K562 (cell line): ENCODE results near the gene PCF11. TPM values are rescaled to one million over a fixed set of nuclear protein-coding genes. Genes with fewer than 3 reads are reported as not detected.
A peak's percentile ranks its signal among the peaks of the same experiment; 100 is the strongest.

ENCODE experiments used
- ASH1L ChIP-seq: fragments of 450-650 bp; IDR thresholded peaks from 2 replicates; pipeline ENCODE4 v1.6.1; 2018; ENCODE audit warnings: borderline replicate concordance, mild to moderate bottlenecking, low read depth; ENCODE audit not compliant: partially characterized antibody
- CCAR2 ChIP-seq: fragments of 200-400 bp; formaldehyde crosslinking; IDR thresholded peaks from 2 replicates; pipeline ENCODE4 v1.6.1; 2017; ENCODE audit warnings: mild to moderate bottlenecking, low read depth, low read length
- CREB1 ChIP-seq, 2 experiments: sonication (generic) in 1 of 2; formaldehyde crosslinking in 1 of 2; IDR thresholded peaks; 2 replicates each; pipeline versions ENCODE4 v1.6.1 to v1.8.0; 2012 to 2022; ENCODE audit warnings: inconsistent platforms in 1 of 2, mild to moderate bottlenecking in 1 of 2, missing genetic modification reagents in 1 of 2, moderate library complexity in 1 of 2
- CSDE1 ChIP-seq, 2 experiments: fragments of 450-650 bp; IDR thresholded peaks; 2 replicates each; pipeline ENCODE4 v1.6.1; 2016; ENCODE audit warnings: mild to moderate bottlenecking in 1 of 2
- DMBX1 ChIP-seq: fragments of 250-450 bp; sonication (Bioruptor Pico); IDR thresholded peaks from 2 replicates; pipeline ENCODE4 v1.8.0; 2022; ENCODE audit warnings: inconsistent platforms, mild to moderate bottlenecking, moderate library complexity, borderline replicate concordance
- FOXM1 ChIP-seq, 2 experiments: fragments of 450-650 bp in 1 of 2; sonication (generic) in 1 of 2; formaldehyde crosslinking in 1 of 2; IDR thresholded peaks; 2 replicates each; pipeline versions ENCODE4 v1.6.1 to v1.9.0; 2017 to 2022; ENCODE audit warnings: low read depth in 2 of 2, mild to moderate bottlenecking in 2 of 2, missing genetic modification reagents in 1 of 2, moderate library complexity in 1 of 2
- HNRNPLL ChIP-seq: fragments of 200-400 bp; formaldehyde crosslinking; IDR thresholded peaks from 2 replicates; pipeline ENCODE4 v1.6.1; 2017; ENCODE audit warnings: low read length, low read depth, mild to moderate bottlenecking; ENCODE audit not compliant: poor library complexity, severe bottlenecking
- L3MBTL2 ChIP-seq: fragments of 450-650 bp; IDR thresholded peaks from 2 replicates; pipeline ENCODE4 v1.6.1; 2016; ENCODE audit warnings: mild to moderate bottlenecking, moderate library complexity
- MITF ChIP-seq: IDR thresholded peaks from 2 replicates; pipeline ENCODE4 v1.6.1; 2014; ENCODE audit warnings: antibody characterized with exemption
- NCOA2 ChIP-seq, 2 experiments: fragments of 450-650 bp; IDR thresholded peaks; 2 replicates each; pipeline ENCODE4 v1.6.1; 2018; ENCODE audit warnings: mild to moderate bottlenecking in 2 of 2, moderate library complexity in 1 of 2; ENCODE audit not compliant: partially characterized antibody in 2 of 2
- NONO ChIP-seq, 2 experiments: fragments of 200-400 bp in 1 of 2; fragments of 450-650 bp in 1 of 2; formaldehyde crosslinking in 1 of 2; IDR thresholded peaks; 2 replicates each; pipeline ENCODE4 v1.6.1; 2017; ENCODE audit warnings: low read depth in 2 of 2, mild to moderate bottlenecking in 2 of 2, moderate library complexity in 2 of 2, low read length in 1 of 2
- NR2C2 ChIP-seq, 2 experiments: fragments of 200-800 bp in 1 of 2; sonication (Bioruptor generic) in 1 of 2; sonication (generic) in 1 of 2; formaldehyde crosslinking in 1 of 2; IDR thresholded peaks; 2 replicates each; pipeline versions ENCODE4 v1.6.1 to v1.8.0; 2016 to 2022; ENCODE audit warnings: mild to moderate bottlenecking in 1 of 2, missing compliant biosample characterization in 1 of 2, missing genetic modification characterization in 1 of 2, missing genetic modification reagents in 1 of 2
- PATZ1 ChIP-seq: fragments of 250-450 bp; sonication (Bioruptor Pico); IDR thresholded peaks from 2 replicates; pipeline ENCODE4 v1.5.0; 2020; ENCODE audit warnings: mild to moderate bottlenecking, borderline replicate concordance
- SRSF9 ChIP-seq: fragments of 200-400 bp; formaldehyde crosslinking; IDR thresholded peaks from 2 replicates; pipeline ENCODE4 v1.6.1; 2017; ENCODE audit warnings: low read depth, low read length, borderline replicate concordance
- ZHX1 ChIP-seq: fragments of 150-350 bp; conservative IDR thresholded peaks from 2 replicates; pipeline ENCODE4 v1.6.1; 2014; ENCODE audit warnings: low read length
- ZNF140 ChIP-seq: fragments of 250-450 bp; sonication (Bioruptor Pico); IDR thresholded peaks from 2 replicates; pipeline ENCODE4 v1.8.0; 2021; ENCODE audit warnings: moderate library complexity, mild to moderate bottlenecking, inconsistent platforms
- ZNF507 ChIP-seq: conservative IDR thresholded peaks from 2 replicates; pipeline ENCODE4 v1.6.1; 2017; ENCODE audit warnings: missing genetic modification characterization, missing compliant biosample characterization
- ZNF511 ChIP-seq: sonication (generic); formaldehyde crosslinking; IDR thresholded peaks from 2 replicates; pipeline ENCODE4 v1.8.0; 2022; ENCODE audit warnings: mild to moderate bottlenecking, missing genetic modification reagents
- ZNF778 ChIP-seq: fragments of 450-650 bp; formaldehyde crosslinking; IDR thresholded peaks from 2 replicates; pipeline ENCODE4 v1.4.0; 2020; ENCODE audit warnings: mild to moderate bottlenecking, moderate library complexity
- ZSCAN29 ChIP-seq: fragments of 450-650 bp; IDR thresholded peaks from 2 replicates; pipeline ENCODE4 v1.6.1; 2017
- polyA plus RNA-seq, 8 experiments: library from polyadenylated mRNA; depleted of rRNA in 4 of 8; stranded (reverse) in 5 of 8; unstranded in 3 of 8; fragments of >200 nt; fragmentation: Nextera tagmentation in 2 of 8; fragmentation: Illumina TruSeq in 1 of 8; extraction: Ambion mirVana in 2 of 8; extraction: Trizol in 1 of 8; gene quantifications; 2 replicates each; pipeline versions ENCODE4 v1.2.1 to v1.2.3, GENCODE V29; 2011 to 2014; ENCODE audit warnings: inconsistent platforms in 1 of 8, missing spikeins in 1 of 8
- total RNA-seq, 7 experiments: library from RNA; depleted of rRNA in 6 of 7; stranded (reverse); fragments of >200 nt in 6 of 7; fragmentation: Illumina TruSeq in 2 of 7; extraction: Trizol in 2 of 7; gene quantifications; 2 replicates each; pipeline versions ENCODE4 v1.2.1 to v1.2.3, GENCODE V29; 2011 to 2021; ENCODE audit warnings: low replicate concordance in 1 of 7

PCF11 gene
- total and polyA plus RNA-seq, 9 of the 15 experiments (the other 6 are each of a cell fraction or from before 2014, with no cell fraction given) = 9.3 to 91.6 (median 54.4) TPM

- TF ChIP-seq MITF = no peak
- no peak for TF ChIP-seq SRSF9
- TF ChIP-seq FOXM1 (IDR thresholded peaks at IDR 0.05; ENCODE audit: low read depth) = no peak; the same call in 1 of the 2 replicates
- TF ChIP-seq FOXM1 (CRISPR knock-in tag; IDR thresholded peaks at IDR 0.05; ENCODE audit: low read depth) = no peak
- TF ChIP-seq ZHX1 = no peak
- no peak for TF ChIP-seq ZNF778 (CRISPR knock-in tag)
- no peak for TF ChIP-seq ZSCAN29
- TF ChIP-seq ASH1L = no peak
- TF ChIP-seq CSDE1 (IDR thresholded peaks at IDR 0.05) = no peak; a peak in 1 of 4 replicates
- TF ChIP-seq NCOA2 (IDR thresholded peaks at IDR 0.05; ENCODE audit: partially characterized antibody in 2 of 2) = no peak
- TF ChIP-seq ZNF140 (CRISPR knock-in tag) = no peak
- 0 out of 2 replicates have a peak, but pooled peaks have one; percentile 24 for TF ChIP-seq ZNF511 (CRISPR knock-in tag)
- TF ChIP-seq HNRNPLL = peak; percentile 89
- no peak for TF ChIP-seq L3MBTL2
- TF ChIP-seq NR2C2 (CRISPR knock-in tag; IDR thresholded peaks at IDR 0.05) = peak; percentile 74
- TF ChIP-seq NR2C2 (tag; IDR thresholded peaks at IDR 0.05) = peak; percentile 7; the same call in 1 of the 2 replicates
- TF ChIP-seq CCAR2 = no peak
- no peak for TF ChIP-seq ZNF507 (tag)
- TF ChIP-seq PATZ1 (CRISPR knock-in tag) = no peak
- 0 out of 2 replicates have a peak, but pooled peaks have one; percentile 53 for TF ChIP-seq DMBX1 (CRISPR knock-in tag)
- TF ChIP-seq CREB1 (IDR thresholded peaks at IDR 0.05) = no peak; the same call in 1 of the 2 replicates
- TF ChIP-seq CREB1 (CRISPR knock-in tag; IDR thresholded peaks at IDR 0.05) = no peak
- peak in 1 of 2 experiments; percentile 81; a peak in 1 of 4 replicates for TF ChIP-seq NONO (IDR thresholded peaks at IDR 0.05; ENCODE audit: low read depth in 2 of 2, low read length in 1 of 2)
These were observed at the start of gene PCF11 (continued) for GRCh38 chr11:83156996-83157593.
